ENCODE results near the gene MEOX1.

GRCh38 chr17:43598357-43599045, 63.2 kb downstream of the MEOX1 start:
- TF ChIP-seq, protein P1, sequence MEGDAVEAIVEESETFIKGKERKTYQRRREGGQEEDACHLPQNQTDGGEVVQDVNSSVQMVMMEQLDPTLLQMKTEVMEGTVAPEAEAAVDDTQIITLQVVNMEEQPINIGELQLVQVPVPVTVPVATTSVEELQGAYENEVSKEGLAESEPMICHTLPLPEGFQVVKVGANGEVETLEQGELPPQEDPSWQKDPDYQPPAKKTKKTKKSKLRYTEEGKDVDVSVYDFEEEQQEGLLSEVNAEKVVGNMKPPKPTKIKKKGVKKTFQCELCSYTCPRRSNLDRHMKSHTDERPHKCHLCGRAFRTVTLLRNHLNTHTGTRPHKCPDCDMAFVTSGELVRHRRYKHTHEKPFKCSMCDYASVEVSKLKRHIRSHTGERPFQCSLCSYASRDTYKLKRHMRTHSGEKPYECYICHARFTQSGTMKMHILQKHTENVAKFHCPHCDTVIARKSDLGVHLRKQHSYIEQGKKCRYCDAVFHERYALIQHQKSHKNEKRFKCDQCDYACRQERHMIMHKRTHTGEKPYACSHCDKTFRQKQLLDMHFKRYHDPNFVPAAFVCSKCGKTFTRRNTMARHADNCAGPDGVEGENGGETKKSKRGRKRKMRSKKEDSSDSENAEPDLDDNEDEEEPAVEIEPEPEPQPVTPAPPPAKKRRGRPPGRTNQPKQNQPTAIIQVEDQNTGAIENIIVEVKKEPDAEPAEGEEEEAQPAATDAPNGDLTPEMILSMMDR (IDR thresholded peaks at IDR 0.05), result no peak
- TF ChIP-seq POLR2A (IDR thresholded peaks at IDR 0.05) (no peak), EP300 (IDR thresholded peaks at IDR 0.05) (no peak), POLR2AphosphoS5 (IDR thresholded peaks at IDR 0.05) (no peak)

All from suprapubic skin (tissue), 4 donors.